Spleen (tissue), 11 donors: ENCODE data around the gene CRYZ. TPM values are rescaled to one million over a fixed set of nuclear protein-coding genes. Genes with fewer than 3 reads are reported as not detected.

Experiments used
- DNase-seq: peaks from one replicate; pipeline ENCODE4 v3.0.0-alpha.2; 2020
- H3K27ac ChIP-seq, 8 donors: fragments of 200-600 bp; sonication (generic) in 7 of 8; 1 replicate in 4 of 8; 2 replicates in 4 of 8; pipeline versions ENCODE4 v1.5.0 to v1.8.0; 2016 to 2021; ENCODE audit warnings: inconsistent platforms in 4 of 8, mild to moderate bottlenecking in 4 of 8, moderate library complexity in 1 of 8
- H3K27me3 ChIP-seq, 7 donors: fragments of 200-600 bp; sonication (generic) in 6 of 7; replicated peaks in 1 of 7; 1 replicate in 4 of 7; 2 replicates in 3 of 7; pipeline versions ENCODE4 v1.5.0 to v1.8.0; 2016 to 2021; ENCODE audit warnings: inconsistent platforms in 3 of 7, mild to moderate bottlenecking in 1 of 7
- H3K36me3 ChIP-seq, 6 donors: fragments of 200-600 bp; sonication (generic) in 5 of 6; 1 replicate in 4 of 6; 2 replicates in 2 of 6; pipeline versions ENCODE4 v1.5.0 to v1.8.0; 2016 to 2021; ENCODE audit warnings: inconsistent platforms in 2 of 6
- H3K4me1 ChIP-seq, 6 donors: fragments of 200-600 bp; sonication (generic) in 5 of 6; 1 replicate in 3 of 6; 2 replicates in 3 of 6; pipeline versions ENCODE4 v1.5.0 to v1.8.0; 2016 to 2021; ENCODE audit warnings: inconsistent platforms in 3 of 6
- H3K4me3 ChIP-seq, 8 donors: fragments of 200-600 bp; sonication (generic) in 7 of 8; 1 replicate in 4 of 8; 2 replicates in 4 of 8; pipeline versions ENCODE4 v1.5.0 to v1.8.0; 2016 to 2021; ENCODE audit warnings: inconsistent platforms in 4 of 8, mild to moderate bottlenecking in 4 of 8, moderate library complexity in 2 of 8
- H3K9me3 ChIP-seq, 8 donors: fragments of 200-600 bp; sonication (generic) in 7 of 8; 1 replicate in 4 of 8; 2 replicates in 4 of 8; pipeline versions ENCODE4 v1.5.0 to v1.8.0; 2016 to 2021; ENCODE audit warnings: inconsistent platforms in 4 of 8
- CTCF ChIP-seq, 11 experiments: fragments of 200-600 bp in 7 of 11; fragments of 450-650 bp in 4 of 11; sonication (generic) in 4 of 11; IDR thresholded peaks in 8 of 11; conservative IDR thresholded peaks in 3 of 11; 1 replicate in 7 of 11; 2 replicates in 4 of 11; pipeline versions ENCODE4 v1.4.0 to v1.8.0; 2016 to 2021; ENCODE audit warnings: antibody characterized with exemption in 11 of 11, inconsistent platforms in 4 of 11, mild to moderate bottlenecking in 1 of 11
- POLR2A ChIP-seq, 3 donors: fragments of 450-650 bp; IDR thresholded peaks; one replicate each; pipeline ENCODE4 v1.5.1; 2017; ENCODE audit warnings: antibody characterized with exemption in 3 of 3, mild to moderate bottlenecking in 1 of 3
- POLR2AphosphoS5 ChIP-seq, 3 donors: sonication (generic); formaldehyde crosslinking; IDR thresholded peaks; one replicate each; pipeline ENCODE4 v1.5.1; 2017; ENCODE audit warnings: antibody characterized with exemption in 3 of 3
- WGBS, 5 donors: extraction: QIAGEN DNeasy Blood & Tissue Kit in 3 of 5; methylation state at CpG; one replicate each; pipeline versions ENCODE4 v1.1.5 to v1.1.7; 2013 to 2018; 5-methylcytosine and 5-hydroxymethylcytosine counted together
- intact Hi-C: fragments of 100-400 bp; cut with DNase I; formaldehyde crosslinking; loops from one replicate; pipeline ENCODE4 v1.15.0; 2023; ENCODE audit warnings: low total_unique reads
- polyA plus RNA-seq, 3 donors: library from polyadenylated mRNA; stranded (reverse); fragments of 200-250 nt; gene quantifications; one replicate each; pipeline ENCODE4 v1.2.1, GENCODE V29; 2013
- total RNA-seq, 7 donors: library from RNA; depleted of rRNA in 3 of 7; stranded (reverse); fragments of >200 nt in 3 of 7; fragmentation: NEBNext Ultra II Directional in 4 of 7; extraction: Animal tissue kit (Norgen Biotek cat#: 25700) in 4 of 7; gene quantifications; one replicate each; pipeline versions ENCODE4 v1.1.0 to v1.2.1, GENCODE V29; 2016 to 2021
- donor health status: healthy with polysubstance abuse.
- donor health status: DM: no; HTN: no; CAD: no; lungs with moderate emphysema.
- donor health status: DM: no; HTN: no; CAD: no.
- donor health status: Bipolar disorder and iron deficiency.
- donor health status: healthy.
- donor health status: DM: no; HTN: no; CAD: no.
- donor health status: DM: yes; HTN: yes; CAD: no.

Gene CRYZ
- total and polyA plus RNA-seq, 10 donors: 9.6 to 30.8 (median 19.7) TPM

GRCh38 chr1:74697832-74698231, 35.0 kb downstream of the CRYZ start:
- no peak overlapping the region for H3K4me3 ChIP-seq
- no peaks in the 10 kb centered on the region for H3K4me1 ChIP-seq
- intact Hi-C loops: no loop called here
- H3K9me3 ChIP-seq: no peaks in the 10 kb centered on the region
- TF ChIP-seq POLR2A (IDR thresholded peaks at IDR 0.05): no peak
- no peak for TF ChIP-seq CTCF (IDR thresholded peaks at IDR 0.05 in 8 of 11, conservative IDR thresholded peaks at IDR 0.05 in 3 of 11)
- no peak for TF ChIP-seq POLR2AphosphoS5 (IDR thresholded peaks at IDR 0.05)
- no peak overlapping the region for H3K27ac ChIP-seq
- no peak for DNase-seq
- H3K27me3 ChIP-seq: no peaks in the 10 kb centered on the region
- H3K36me3 ChIP-seq: peaks cover 0 to 18% (median 3%) of the 10 kb centered on the region in 6 donors
- 66 to 83% (median 77%) methylated on average over 2 of the region's 2 CpGs for WGBS, 5 donors

- Histone ChIP-seq H3K4me1 (peaks cover 0 to 5% (median 0%) of the 10 kb centered on the region in 6 donors), H3K27ac (no peak overlapping the region), H3K4me3 (no peak overlapping the region), H3K36me3 (no peaks in the 10 kb centered on the region), H3K27me3 (no peaks in the 10 kb centered on the region), H3K9me3 (no peaks in the 10 kb centered on the region)
- no peak for DNase-seq
- WGBS, 5 donors: 66 to 79% (median 77%) methylated on average over 2 of the region's 2 CpGs
- intact Hi-C loops: no loop called here
- TF ChIP-seq POLR2A (IDR thresholded peaks at IDR 0.05) (no peak), CTCF (IDR thresholded peaks at IDR 0.05 in 8 of 11, conservative IDR thresholded peaks at IDR 0.05 in 3 of 11) (no peak), POLR2AphosphoS5 (IDR thresholded peaks at IDR 0.05) (no peak)
Measured at GRCh38 chr1:74693473-74693872, 39.4 kb downstream of the CRYZ start.

- no peaks in the 10 kb centered on the region for H3K9me3 ChIP-seq
- no peaks in the 10 kb centered on the region for H3K27me3 ChIP-seq
- no peaks in the 10 kb centered on the region for H3K36me3 ChIP-seq
- DNase-seq: no peak
- no peak overlapping the region for H3K4me3 ChIP-seq
- H3K4me1 ChIP-seq: peaks cover 0 to 5% (median 0%) of the 10 kb centered on the region in 6 donors
- intact Hi-C loops: no loop called here
- no peak overlapping the region for H3K27ac ChIP-seq
- no peak for TF ChIP-seq CTCF (IDR thresholded peaks at IDR 0.05 in 8 of 11, conservative IDR thresholded peaks at IDR 0.05 in 3 of 11)
- no peak for TF ChIP-seq POLR2AphosphoS5 (IDR thresholded peaks at IDR 0.05)
- TF ChIP-seq POLR2A (IDR thresholded peaks at IDR 0.05): no peak
- 87 to 94% (median 90%) methylated on average over 4 of the region's 4 CpGs for WGBS, 5 donors
Measured at GRCh38 chr1:74690909-74691308, 41.9 kb downstream of the CRYZ start.

- Histone ChIP-seq H3K9me3 (no peaks in the 10 kb centered on the region), H3K36me3 (no peaks in the 10 kb centered on the region), H3K4me3 (no peak overlapping the region), H3K27ac (no peak overlapping the region), H3K27me3 (no peaks in the 10 kb centered on the region), H3K4me1 (peaks cover 0 to 5% (median 0%) of the 10 kb centered on the region in 6 donors)
- DNase-seq: no peak
- TF ChIP-seq CTCF (IDR thresholded peaks at IDR 0.05 in 8 of 11, conservative IDR thresholded peaks at IDR 0.05 in 3 of 11): no peak
- TF ChIP-seq POLR2A (IDR thresholded peaks at IDR 0.05): no peak
- no peak for TF ChIP-seq POLR2AphosphoS5 (IDR thresholded peaks at IDR 0.05)
- intact Hi-C loops: no loop called here
- 3 to 46% (median 24%) methylated on average over 2 of the region's 2 CpGs for WGBS, 5 donors
Measured at GRCh38 chr1:74690364-74690696, 42.5 kb downstream of the CRYZ start.
